HCT116 (cell line): ENCODE measurements around the gene GRM8. TPM values are rescaled to one million over a fixed set of nuclear protein-coding genes. Genes with fewer than 3 reads are reported as not detected.

Experiments used
- ATAC-seq: fragments of 200-7000 bp; cut with Tn5 transposase; 2 replicates; pipeline ENCODE4 v1.9.1; 2020; ENCODE audit warnings: mild to moderate bottlenecking, moderate library complexity
- BruUV-seq: library from RNA; stranded (reverse); fragments of 400-500 nt; replicated peaks from 2 replicates; lab custom pipeline; 2021; lab: Mats Ljungman, UMichigan
- CTCF ChIA-PET: fragments of 300-600 bp; sonication (Branson Sonifier 250); formaldehyde crosslinking; loops from one replicate; lab custom pipeline; 2021; ENCODE audit warnings: antibody characterized with exemption; lab: Charles Lee
- POLR2A ChIA-PET: fragments of 300-600, 350-600 bp; sonication (Branson Sonifier 250); formaldehyde crosslinking; loops from one replicate; lab custom pipeline; 2021; ENCODE audit warnings: antibody characterized with exemption; lab: Charles Lee
- RAD21 ChIA-PET, 2 experiments: fragments of 300-600 bp; sonication (Branson Sonifier 250); formaldehyde crosslinking; loops; one replicate each; lab custom pipeline; 2023; ENCODE audit warnings: low total read pairs in 2 of 2; ENCODE audit not compliant: uncharacterized antibody in 2 of 2, unreplicated experiment in 2 of 2, low non-redundant PET in 1 of 2; lab: Charles Lee
- DNase-seq: peaks from one replicate; pipeline ENCODE4 v3.0.0-alpha.2; 2010; ENCODE audit warnings: low read depth, low spot score
- H2AFZ ChIP-seq: fragments of 200-600 bp; shearing (Covaris generic), sonication (generic); 2 replicates; pipeline ENCODE4 v1.6.1; 2017; ENCODE audit warnings: low read depth, mixed run types, mixed read lengths, antibody characterized with exemption, low read length; ENCODE audit not compliant: poor library complexity, severe bottlenecking
- H3K27ac ChIP-seq: 2 replicates; pipeline ENCODE4 v1.5.1; 2012; ENCODE audit warnings: low read depth, low read length
- H3K27me3 ChIP-seq: fragments of 200-600 bp; sonication (generic); 2 replicates; pipeline ENCODE4 v1.6.1; 2016; ENCODE audit warnings: mixed run types, low read length, mixed read lengths; ENCODE audit not compliant: insufficient read depth
- H3K36me3 ChIP-seq, 2 experiments: fragments of 200-500 bp in 1 of 2; fragments of 200-600 bp in 1 of 2; sonication (Bioruptor generic) in 1 of 2; sonication (generic) in 1 of 2; 2 replicates each; pipeline versions ENCODE4 v1.5.1 to v1.6.1; 2014 to 2016; ENCODE audit warnings: low read length in 2 of 2, inconsistent platforms in 1 of 2, mixed read lengths in 1 of 2, mixed run types in 1 of 2; ENCODE audit not compliant: insufficient read depth in 2 of 2, control insufficient read depth in 1 of 2
- H3K4me1 ChIP-seq, 2 experiments: fragments of 200-600 bp in 1 of 2; sonication (generic) in 1 of 2; 2 replicates each; pipeline versions ENCODE4 v1.5.1 to v1.6.1; 2012 to 2017; ENCODE audit warnings: low read length in 2 of 2, inconsistent platforms in 1 of 2, mild to moderate bottlenecking in 1 of 2, mixed read lengths in 1 of 2, mixed run types in 1 of 2, moderate library complexity in 1 of 2; ENCODE audit not compliant: insufficient read depth in 2 of 2, control insufficient read depth in 1 of 2
- H3K4me2 ChIP-seq: fragments of 200-600 bp; sonication (generic); 2 replicates; pipeline ENCODE4 v1.6.1; 2017; ENCODE audit warnings: mixed run types, low read length, mixed read lengths
- H3K4me3 ChIP-seq, 2 experiments: fragments of 200-600 bp in 1 of 2; sonication (generic) in 1 of 2; replicated peaks in 1 of 2; 2 replicates each; pipeline ENCODE4 v1.5.1; 2011 to 2016; ENCODE audit warnings: low read length in 2 of 2, control low read depth in 1 of 2, low read depth in 1 of 2, mild to moderate bottlenecking in 1 of 2, mixed read lengths in 1 of 2, mixed run types in 1 of 2
- H3K79me2 ChIP-seq: fragments of 200-600 bp; sonication (generic); 2 replicates; pipeline ENCODE4 v1.6.1; 2017; ENCODE audit warnings: mild to moderate bottlenecking, mixed run types, low read length, moderate library complexity, mixed read lengths; ENCODE audit not compliant: insufficient read depth
- H3K9ac ChIP-seq: fragments of 200-600 bp; sonication (generic); 2 replicates; pipeline ENCODE4 v1.6.1; 2016; ENCODE audit warnings: low read length, mixed read lengths
- H3K9me2 ChIP-seq: fragments of 200-600 bp; sonication (generic), shearing (Covaris generic); 2 replicates; pipeline ENCODE4 v1.6.1; 2017; ENCODE audit warnings: mixed run types, mild to moderate bottlenecking, moderate library complexity; ENCODE audit not compliant: insufficient read depth
- H3K9me3 ChIP-seq, 2 experiments: fragments of 200-500 bp in 1 of 2; fragments of 200-600 bp in 1 of 2; sonication (Bioruptor generic) in 1 of 2; sonication (generic) in 1 of 2; 2 replicates each; pipeline ENCODE4 v1.6.1; 2014 to 2017; ENCODE audit warnings: low read length in 2 of 2, mixed read lengths in 2 of 2, inconsistent platforms in 1 of 2, low read depth in 1 of 2, mild to moderate bottlenecking in 1 of 2, mixed run types in 1 of 2, moderate library complexity in 1 of 2; ENCODE audit not compliant: control insufficient read depth in 1 of 2, insufficient read depth in 1 of 2
- H4K20me1 ChIP-seq: fragments of 200-600 bp; sonication (generic), shearing (Covaris generic); 2 replicates; pipeline ENCODE4 v1.6.1; 2017; ENCODE audit warnings: mixed run types, mild to moderate bottlenecking, moderate library complexity; ENCODE audit not compliant: insufficient read depth
- CBX3 ChIP-seq: IDR thresholded peaks from 2 replicates; pipeline ENCODE4 v1.6.1; 2012; ENCODE audit warnings: low read depth
- CEBPB ChIP-seq: IDR thresholded peaks from 2 replicates; pipeline ENCODE4 v1.6.1; 2012; ENCODE audit warnings: low read depth
- CTCF ChIP-seq, 3 experiments: fragments of 200-600 bp in 1 of 3; sonication (generic) in 1 of 3; IDR thresholded peaks in 2 of 3; conservative IDR thresholded peaks in 1 of 3; 2 replicates each; pipeline ENCODE4 v1.5.1; 2012 to 2017; ENCODE audit warnings: low read depth in 2 of 3, low read length in 2 of 3, antibody characterized with exemption in 1 of 3, borderline replicate concordance in 1 of 3, control low read depth in 1 of 3, mild to moderate bottlenecking in 1 of 3, mixed read lengths in 1 of 3, mixed run types in 1 of 3, moderate library complexity in 1 of 3; ENCODE audit not compliant: insufficient read depth in 1 of 3
- EGR1 ChIP-seq: IDR thresholded peaks from 2 replicates; pipeline ENCODE4 v1.6.1; 2012; ENCODE audit warnings: low read depth
- EZH2 ChIP-seq: fragments of 200-600 bp; sonication (generic); IDR thresholded peaks from 2 replicates; pipeline ENCODE4 v1.6.1; 2017; ENCODE audit warnings: antibody characterized with exemption, mixed run types
- FOSL1 ChIP-seq: IDR thresholded peaks from 2 replicates; pipeline ENCODE4 v1.6.1; 2012; ENCODE audit warnings: low read depth
- POLR2AphosphoS5 ChIP-seq: IDR thresholded peaks from 2 replicates; pipeline ENCODE4 v1.6.1; 2011; ENCODE audit warnings: mild to moderate bottlenecking, low read depth, low read length, moderate library complexity
- SRF ChIP-seq: IDR thresholded peaks from 2 replicates; pipeline ENCODE4 v1.6.1; 2012; ENCODE audit warnings: low read depth
- ZFX ChIP-seq: fragments of 450-650 bp; IDR thresholded peaks from 2 replicates; pipeline ENCODE4 v1.6.1; 2017
- ZNF274 ChIP-seq: fragments of 200-500 bp; sonication (Bioruptor generic); IDR thresholded peaks from 2 replicates; pipeline ENCODE4 v1.6.1; 2014; ENCODE audit warnings: mild to moderate bottlenecking, low read depth, low read length, inconsistent platforms
- intact Hi-C: fragments of 100-400 bp; cut with micrococcal nuclease; formaldehyde crosslinking; loops from 2 replicates; pipeline ENCODE4 v1.10.0; 2022
- total RNA-seq: library from RNA; stranded (reverse); gene quantifications from one replicate; pipeline ENCODE4 v1.2.1, GENCODE V29; 2021; ENCODE audit not compliant: unreplicated experiment

Gene GRM8
- total RNA-seq, 1 experiment from 2014 or later: 0.05 TPM

GRCh38 chr7:127226685-127227374, 25.9 kb downstream of the GRM8 start:
- no peak overlapping the region for H3K27ac ChIP-seq
- H3K27me3 ChIP-seq: peaks cover 67% of the 10 kb centered on the region
- H3K9me3 ChIP-seq: no peaks in the 10 kb centered on the region
- ChIA-PET RAD21 (no interaction called here), POLR2A (no interaction called here), CTCF (interaction anchor here (0.6 kb wide), 1 partner anchor 311 kb away, joined by 3 read pairs; no protein-coding TSS in a partner anchor)
- no peak overlapping the region for H3K9ac ChIP-seq
- no peaks in the 10 kb centered on the region for H3K4me1 ChIP-seq
- no peaks in the 10 kb centered on the region for H4K20me1 ChIP-seq
- H3K79me2 ChIP-seq: no peaks in the 10 kb centered on the region
- intact Hi-C loops: no loop called here
- DNase-seq (no peak), ATAC-seq (peak; percentile 44; the same call in 1 of the 2 replicates)
- H2AFZ ChIP-seq: no peak overlapping the region
- BruUV-seq: no TSS peak
- TF ChIP-seq CTCF (IDR thresholded peaks at IDR 0.05 in 2 of 3, conservative IDR thresholded peaks at IDR 0.05 in 1 of 3; ENCODE audit: borderline replicate concordance in 1 of 3, insufficient read depth in 1 of 3, low read depth in 2 of 3, low read length in 2 of 3): no peak
- TF ChIP-seq POLR2AphosphoS5: no peak
- TF ChIP-seq SRF: no peak
- TF ChIP-seq FOSL1: no peak
- H3K4me2 ChIP-seq: no peak overlapping the region
- H3K4me3 ChIP-seq: no peak overlapping the region
- H3K9me2 ChIP-seq: no peaks in the 10 kb centered on the region
- H3K36me3 ChIP-seq: no peaks in the 10 kb centered on the region

GRCh38 chr7:127221731-127222130, 31.0 kb downstream of the GRM8 start:
- Histone ChIP-seq H3K79me2 (no peaks in the 10 kb centered on the region), H3K27ac (no peak overlapping the region), H3K4me3 (no peak overlapping the region), H3K27me3 (peaks cover 61% of the 10 kb centered on the region), H4K20me1 (no peaks in the 10 kb centered on the region), H3K4me2 (no peak overlapping the region), H3K9me3 (no peaks in the 10 kb centered on the region), H3K36me3 (no peaks in the 10 kb centered on the region), H3K9me2 (no peaks in the 10 kb centered on the region), H2AFZ (no peak overlapping the region), H3K4me1 (no peaks in the 10 kb centered on the region), H3K9ac (no peak overlapping the region)
- TF ChIP-seq EGR1 (no peak), ZFX (no peak), ZNF274 (no peak), EZH2 (no peak), CEBPB (no peak), CBX3 (no peak)
- RAD21 ChIA-PET: no interaction called here
- ATAC-seq (no peak), DNase-seq (no peak)
- CTCF ChIA-PET: no interaction called here
- intact Hi-C loops: no loop called here
- POLR2A ChIA-PET: no interaction called here
- BruUV-seq: no TSS peak
